HepG2 (cell line): ENCODE measurements around the gene SPNS1. TPM values are rescaled to one million over a fixed set of nuclear protein-coding genes. Genes with fewer than 3 reads are reported as not detected.
A peak's percentile ranks its signal among the peaks of the same experiment; 100 is the strongest.

Experiments
- CREB3 ChIP-seq: sonication (generic); formaldehyde crosslinking; IDR thresholded peaks from 2 replicates; pipeline ENCODE4 v1.5.0; 2020; ENCODE audit warnings: missing genetic modification reagents
- ERF ChIP-seq: IDR thresholded peaks from 2 replicates; pipeline ENCODE4 v1.6.1; 2018; ENCODE audit warnings: missing biosample characterization, missing genetic modification reagents
- GPBP1L1 ChIP-seq: sonication (generic); formaldehyde crosslinking; IDR thresholded peaks from 2 replicates; pipeline ENCODE4 v1.5.0; 2020; ENCODE audit warnings: mild to moderate bottlenecking, missing genetic modification reagents
- ISL2 ChIP-seq: sonication (generic); formaldehyde crosslinking; IDR thresholded peaks from 2 replicates; pipeline ENCODE4 v1.5.0; 2020; ENCODE audit warnings: missing genetic modification reagents
- KMT2B ChIP-seq: IDR thresholded peaks from 2 replicates; pipeline ENCODE4 v1.6.1; 2016; ENCODE audit warnings: missing genetic modification reagents, missing compliant biosample characterization
- MIXL1 ChIP-seq: IDR thresholded peaks from 2 replicates; pipeline ENCODE4 v1.6.1; 2016
- MNT ChIP-seq: fragments of 450-650 bp; IDR thresholded peaks from 2 replicates; pipeline ENCODE4 v1.6.1; 2016
- MZF1 ChIP-seq: sonication (generic); formaldehyde crosslinking; IDR thresholded peaks from 2 replicates; pipeline ENCODE4 v1.8.1; 2023; ENCODE audit warnings: mild to moderate bottlenecking, missing genetic modification reagents, borderline replicate concordance
- REXO4 ChIP-seq: sonication (generic); formaldehyde crosslinking; IDR thresholded peaks from 2 replicates; pipeline ENCODE4 v1.8.0; 2022; ENCODE audit warnings: missing genetic modification reagents, mild to moderate bottlenecking, borderline replicate concordance
- SALL2 ChIP-seq: sonication (generic); formaldehyde crosslinking; IDR thresholded peaks from 2 replicates; pipeline ENCODE4 v1.8.1; 2023; ENCODE audit warnings: mild to moderate bottlenecking, missing genetic modification reagents, inconsistent platforms
- U2AF1 ChIP-seq: fragments of 200-400 bp; formaldehyde crosslinking; optimal IDR thresholded peaks from 2 replicates; pipeline ENCODE3; 2017; ENCODE audit warnings: mild to moderate bottlenecking, low read depth, low read length
- XRCC5 ChIP-seq: fragments of 200-400 bp; formaldehyde crosslinking; optimal IDR thresholded peaks from 2 replicates; pipeline ENCODE3; 2017; ENCODE audit warnings: mild to moderate bottlenecking, low read length
- YEATS4 ChIP-seq: sonication (generic); formaldehyde crosslinking; IDR thresholded peaks from 2 replicates; pipeline ENCODE4 v1.4.0; 2020; ENCODE audit warnings: missing genetic modification reagents, borderline replicate concordance
- ZBTB37 ChIP-seq: sonication (generic); formaldehyde crosslinking; IDR thresholded peaks from 2 replicates; pipeline ENCODE4 v1.4.0; 2020; ENCODE audit warnings: mild to moderate bottlenecking, missing genetic modification reagents
- ZBTB7A ChIP-seq: sonication (generic); formaldehyde crosslinking; IDR thresholded peaks from 2 replicates; pipeline ENCODE4 v1.8.0; 2022; ENCODE audit warnings: mild to moderate bottlenecking, missing genetic modification reagents
- ZFP90 ChIP-seq: sonication (generic); formaldehyde crosslinking; IDR thresholded peaks from 2 replicates; pipeline ENCODE4 v1.8.0; 2022; ENCODE audit warnings: missing genetic modification reagents, mild to moderate bottlenecking, inconsistent platforms, borderline replicate concordance
- ZNF256 ChIP-seq: sonication (generic); formaldehyde crosslinking; conservative IDR thresholded peaks from 2 replicates; pipeline ENCODE4 v1.4.0; 2020; ENCODE audit warnings: missing genetic modification reagents
- ZNF329 ChIP-seq: sonication (generic); formaldehyde crosslinking; IDR thresholded peaks from 2 replicates; pipeline ENCODE4 v1.9.0; 2021; ENCODE audit warnings: low read depth, mild to moderate bottlenecking, missing genetic modification reagents
- ZNF510 ChIP-seq: sonication (generic); formaldehyde crosslinking; IDR thresholded peaks from 2 replicates; pipeline ENCODE4 v1.4.0; 2020; ENCODE audit warnings: low read depth, mild to moderate bottlenecking, missing genetic modification reagents
- ZNF766 ChIP-seq: sonication (generic); formaldehyde crosslinking; IDR thresholded peaks from 2 replicates; pipeline ENCODE4 v1.5.0; 2020; ENCODE audit warnings: missing genetic modification reagents, borderline replicate concordance
- ZSCAN5A ChIP-seq: sonication (generic); formaldehyde crosslinking; IDR thresholded peaks from 2 replicates; pipeline ENCODE4 v1.8.0; 2022; ENCODE audit warnings: mild to moderate bottlenecking, missing genetic modification reagents, borderline replicate concordance
- polyA plus RNA-seq, 8 experiments: library from polyadenylated mRNA; depleted of rRNA in 3 of 8; stranded (reverse) in 7 of 8; unstranded in 1 of 8; fragments of >200 nt; fragmentation: Illumina TruSeq in 4 of 8; extraction: Trizol in 4 of 8; gene quantifications; 2 replicates each; pipeline versions ENCODE4 v1.2.1 to v1.2.3, GENCODE V29; 2011 to 2016; ENCODE audit warnings: low read depth in 4 of 8, missing spikeins in 1 of 8, mixed read lengths in 1 of 8; ENCODE audit not compliant: insufficient read depth in 1 of 8
- total RNA-seq, 5 experiments: library from RNA; depleted of rRNA; stranded (reverse); fragments of >200 nt; fragmentation: Illumina TruSeq; extraction: Trizol; gene quantifications; 2 replicates each; pipeline ENCODE4 v1.2.3, GENCODE V29; 2016; ENCODE audit warnings: low read depth in 1 of 5

The SPNS1 gene
- total and polyA plus RNA-seq, 2 of the 13 experiments (the other 11 are each of a cell fraction or from before 2014, with no cell fraction given): 25.6 to 38.8 TPM

GRCh38 chr16:28936784-28937155, 37.8 kb upstream of the SPNS1 start (continued):
- TF ChIP-seq ZBTB37 (CRISPR knock-in tag) (no peak), KMT2B (CRISPR knock-in tag) (no peak), ZBTB7A (peak; percentile 53; the same call in 1 of the 2 replicates), MZF1 (CRISPR knock-in tag) (no peak), ZFP90 (peak; percentile 16; the same call in 1 of the 2 replicates), ZSCAN5A (CRISPR knock-in tag) (no peak), YEATS4 (peak; percentile 48; the same call in 1 of the 2 replicates), ERF (no peak), ZNF766 (CRISPR knock-in tag) (no peak), REXO4 (CRISPR knock-in tag) (no peak), U2AF1 (no peak), ISL2 (CRISPR knock-in tag) (no peak), XRCC5 (no peak), ZNF256 (no peak), MIXL1 (CRISPR knock-in tag) (no peak), CREB3 (CRISPR knock-in tag) (no peak), GPBP1L1 (CRISPR knock-in tag) (no peak), SALL2 (CRISPR knock-in tag) (0 out of 2 replicates have a peak, but pooled peaks have one; percentile 21), ZNF510 (CRISPR knock-in tag) (0 out of 2 replicates have a peak, but pooled peaks have one; percentile 26), ZNF329 (CRISPR knock-in tag) (no peak), MNT (no peak)
